Ishikawa (cell line): Measurements from ENCODE around the gene ELMO1.

Experiments used
- EP300 ChIP-seq: IDR thresholded peaks from 2 replicates; pipeline ENCODE4 v1.6.1; 2012; ENCODE audit warnings: borderline replicate concordance
- MAX ChIP-seq: IDR thresholded peaks from 2 replicates; pipeline ENCODE4 v1.6.1; 2012
- TEAD4 ChIP-seq: IDR thresholded peaks from 2 replicates; pipeline ENCODE4 v1.6.1; 2012
- YY1 ChIP-seq: IDR thresholded peaks from 2 replicates; pipeline ENCODE4 v1.6.1; 2012; ENCODE audit warnings: low read depth

GRCh38 chr7:36809510-36809909 lies 639.2 kb downstream of the ELMO1 start:
- TF ChIP-seq MAX (no peak), TEAD4 (no peak), YY1 (no peak), EP300 (no peak)
